GM21390 (cell line): ENCODE data around the gene EMC9.
A peak's percentile ranks its signal among the peaks of the same experiment; 100 is the strongest.

Source experiments
- ATAC-seq: cut with Tn5 transposase; IDR thresholded peaks from one replicate; pipeline ENCODE4 v1.9.1; 2021; ENCODE audit not compliant: unreplicated experiment

EMC9 gene

DNA sequence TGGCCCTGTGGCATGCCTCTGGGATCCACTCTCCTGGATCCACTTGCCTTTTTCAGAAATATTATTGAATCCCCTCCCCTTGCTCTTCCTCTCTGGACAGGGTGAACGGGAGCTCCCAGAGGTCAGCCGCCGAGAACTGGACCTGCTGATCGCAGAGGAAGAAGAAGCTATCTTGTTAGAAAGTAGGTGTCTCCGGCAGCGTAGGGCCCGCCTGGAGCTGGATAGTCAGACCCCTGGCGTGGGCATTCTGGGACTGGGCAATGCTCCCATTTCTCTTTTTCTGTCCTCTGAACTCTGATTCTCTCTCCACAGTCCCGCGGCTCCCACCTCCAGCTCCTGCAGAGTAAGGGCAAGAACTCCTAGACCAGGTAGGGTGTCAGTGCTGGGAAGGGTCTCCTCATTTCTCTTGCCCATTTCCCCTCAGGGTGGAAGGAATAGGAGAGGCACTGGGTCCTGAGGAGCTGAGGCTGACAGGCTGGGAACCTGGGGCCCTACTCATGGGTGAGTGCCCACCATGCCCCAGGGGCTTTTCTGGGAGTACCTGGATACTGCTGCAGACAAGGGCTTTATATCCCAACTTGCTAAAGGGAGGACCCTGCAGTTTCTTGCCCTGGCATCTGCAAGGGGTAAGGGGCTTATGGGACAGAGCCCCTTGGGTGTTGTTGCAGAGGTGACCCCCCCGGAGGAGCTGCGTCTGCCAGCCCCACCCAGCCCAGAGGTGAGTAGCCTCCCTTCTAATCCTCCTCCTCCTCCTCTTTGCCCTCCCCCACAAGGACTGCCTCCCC lies 35.8 kb upstream of the EMC9 start:
- no peak for ATAC-seq

GRCh38 chr14:24176599-24176998 lies 35.2 kb upstream of the EMC9 start:
- ATAC-seq, result no peak

- ATAC-seq, result no peak
These were observed 31.5 kb upstream of the EMC9 start for GRCh38 chr14:24172871-24173281.

DNA sequence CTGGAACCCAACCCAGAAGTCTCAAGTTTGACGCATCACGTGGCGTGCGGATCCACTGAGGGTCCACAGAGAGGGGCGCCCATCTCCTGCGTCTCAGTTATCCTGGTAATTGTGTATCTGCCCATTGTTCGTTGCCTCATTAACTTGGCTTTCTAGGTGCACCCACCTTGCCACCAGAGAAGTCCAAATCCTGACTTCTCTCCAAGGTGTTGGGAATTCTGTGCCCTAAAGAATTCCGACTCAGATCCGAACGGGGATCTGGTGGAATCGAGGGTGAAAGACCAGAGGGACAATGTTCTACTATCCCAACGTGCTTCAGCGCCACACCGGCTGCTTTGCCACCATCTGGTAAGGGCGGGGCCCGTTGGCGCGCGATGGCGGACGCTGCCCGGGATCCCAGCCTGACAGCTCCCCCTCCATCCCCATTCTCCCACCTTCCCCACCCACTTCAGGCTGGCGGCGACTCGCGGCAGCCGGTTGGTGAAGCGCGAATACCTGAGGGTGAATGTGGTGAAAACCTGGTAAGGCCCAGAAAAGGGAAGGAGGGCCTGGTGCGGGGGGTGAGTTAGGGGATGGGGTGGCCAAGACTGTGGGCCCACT lies 31.0 kb upstream of the EMC9 start:
- ATAC-seq, result no peak

DNA sequence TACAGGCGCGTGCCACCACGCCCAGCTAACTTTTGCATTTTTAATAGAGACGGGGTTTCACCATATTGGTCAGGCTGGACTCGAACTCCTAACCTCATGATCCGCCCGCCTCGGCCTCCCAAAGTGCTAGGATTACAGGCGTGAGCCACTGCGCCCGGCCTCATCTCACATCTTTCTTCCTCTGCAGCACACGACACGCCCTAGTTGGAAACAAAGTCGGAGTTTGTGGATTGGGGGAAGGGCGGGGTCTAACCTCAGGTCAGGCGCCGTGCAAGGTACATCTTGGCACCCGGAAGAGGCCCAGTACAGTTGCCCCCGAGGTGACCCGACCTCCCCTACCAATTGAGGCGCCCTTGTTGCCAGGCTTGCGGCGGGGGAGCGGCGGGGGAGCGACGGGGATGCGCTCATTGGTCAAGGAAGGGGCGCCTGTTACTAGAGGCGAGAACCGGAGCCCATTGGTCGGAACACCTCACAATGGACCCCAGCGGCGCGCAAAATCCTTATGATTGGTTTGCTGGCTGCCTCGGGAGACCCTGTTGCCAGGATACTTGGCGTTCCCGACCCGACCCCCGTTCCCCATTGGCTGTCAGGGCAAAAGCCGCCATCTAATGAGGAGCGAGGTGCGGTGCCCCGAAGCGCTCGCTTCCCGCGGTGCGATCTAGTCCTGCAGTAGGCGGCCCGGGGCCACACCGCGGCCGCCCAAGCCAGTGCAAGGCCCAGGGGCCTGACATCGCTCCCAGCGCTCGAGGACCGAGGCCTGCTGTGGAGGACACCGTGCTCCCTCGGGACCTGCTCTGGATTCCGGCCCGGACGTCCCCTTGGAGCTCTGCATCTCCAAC lies 30.2 kb upstream of the EMC9 start, which contains the start of gene REC8:
TSS of gene REC8 (plus strand) at position 659 of the 839 bp plus-strand sequence. CDS start 473 bp downstream, outside the sequence.
- peak; percentile 84 for ATAC-seq

- ATAC-seq, result no peak
These were observed 26.2 kb upstream of the EMC9 start for GRCh38 chr14:24167469-24168114.

DNA sequence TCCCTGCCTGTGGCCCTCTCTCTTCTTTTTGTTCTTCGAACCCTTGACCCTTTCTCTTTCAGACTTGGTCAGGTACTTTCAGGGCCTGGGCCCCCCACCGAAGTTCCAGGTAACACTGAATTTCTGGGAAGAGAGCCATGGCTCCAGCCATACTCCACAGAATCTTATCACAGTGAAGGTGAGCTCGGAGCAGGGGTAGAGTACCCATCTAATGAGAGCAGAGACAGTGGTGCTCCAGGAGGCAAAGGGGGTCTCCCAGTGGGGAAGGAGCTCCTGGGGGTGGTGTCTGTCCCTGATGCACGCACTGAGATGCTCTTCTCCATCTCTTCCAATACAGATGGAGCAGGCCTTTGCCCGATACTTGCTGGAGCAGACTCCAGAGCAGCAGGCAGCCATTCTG lies 24.4 kb upstream of the EMC9 start:
- ATAC-seq, result no peak

GRCh38 chr14:24164518-24164991 lies 23.2 kb upstream of the EMC9 start:
- ATAC-seq, result no peak

GRCh38 chr14:24162093-24162492 lies 20.7 kb upstream of the EMC9 start:
- no peak for ATAC-seq

- ATAC-seq, result peak; percentile 79
These were observed 19.7 kb upstream of the EMC9 start, which contains the start of gene IRF9 for GRCh38 chr14:24160850-24161804. TSS of gene IRF9 (plus strand) at chr14:24161265. CDS start at chr14:24162145, 880 bp downstream.

DNA sequence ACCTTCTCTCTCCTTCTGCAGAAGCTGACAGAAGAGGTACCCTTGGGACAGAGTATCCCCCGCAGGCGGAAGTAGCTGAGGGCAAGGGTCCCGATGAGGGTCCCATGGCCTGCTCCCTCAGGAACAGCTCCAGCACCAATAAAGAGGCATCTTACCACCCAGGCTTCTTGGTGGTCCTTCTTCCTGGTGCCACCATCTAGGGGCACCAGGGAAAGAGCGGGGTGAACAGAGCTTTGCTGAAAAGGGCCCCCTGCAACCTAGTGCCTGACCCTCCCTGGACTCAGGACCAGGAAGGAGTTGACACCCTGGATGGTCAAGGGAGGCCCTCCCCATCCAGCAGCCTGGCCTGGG lies 19.1 kb upstream of the EMC9 start:
- ATAC-seq, result no peak

DNA sequence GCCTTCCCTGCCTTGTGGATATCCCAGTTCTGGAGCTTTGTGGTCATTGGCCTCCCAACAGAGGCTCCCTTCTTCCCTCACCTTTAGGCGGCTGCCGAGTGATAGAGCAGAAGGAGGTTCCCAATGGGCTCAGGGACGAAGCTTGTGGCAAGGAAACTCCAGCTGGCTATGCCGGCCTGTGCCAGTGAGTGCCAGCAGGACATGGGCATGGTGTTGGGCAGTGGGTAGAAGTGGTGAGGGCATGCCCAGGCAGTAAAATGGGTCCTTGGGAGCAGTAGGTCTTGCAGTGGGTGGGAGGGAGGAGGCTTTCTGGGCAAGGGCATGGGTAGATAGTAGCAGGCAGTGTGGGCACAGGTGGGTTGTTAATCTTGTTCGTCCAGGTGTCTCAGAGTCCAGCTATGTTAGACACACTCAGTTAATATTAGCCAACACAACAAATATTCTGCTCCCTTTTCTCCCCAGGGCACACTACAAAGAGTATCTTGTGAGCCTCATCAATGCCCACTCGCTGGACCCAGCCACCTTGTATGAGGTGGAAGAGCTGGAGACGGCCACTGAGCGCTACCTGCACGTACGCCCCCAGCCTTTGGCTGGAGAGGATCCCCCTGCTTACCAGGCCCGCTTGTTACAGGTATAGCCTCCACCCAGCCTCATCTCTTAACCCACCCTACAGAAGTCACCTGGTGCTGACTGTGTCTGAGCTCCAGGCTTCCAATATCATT lies 18.5 kb upstream of the EMC9 start:
- ATAC-seq, result no peak

DNA sequence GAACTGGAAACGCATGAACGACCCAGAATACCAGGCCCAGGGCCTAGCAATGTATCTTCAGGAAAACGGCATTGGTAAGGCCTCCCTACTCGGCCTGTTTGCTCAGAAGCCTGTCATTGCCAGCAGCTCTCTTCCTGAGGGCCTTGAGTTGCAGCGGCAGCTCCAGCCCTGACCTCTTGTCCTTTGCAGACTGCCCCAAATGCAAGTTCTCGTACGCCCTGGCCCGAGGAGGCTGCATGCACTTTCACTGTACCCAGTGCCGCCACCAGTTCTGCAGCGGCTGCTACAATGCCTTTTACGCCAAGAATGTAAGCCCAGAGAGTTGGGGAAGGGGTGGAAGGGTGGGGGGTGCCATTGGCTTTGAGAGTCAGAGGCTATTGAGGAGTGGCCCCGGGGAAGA lies 15.9 kb upstream of the EMC9 start:
- no peak for ATAC-seq

DNA sequence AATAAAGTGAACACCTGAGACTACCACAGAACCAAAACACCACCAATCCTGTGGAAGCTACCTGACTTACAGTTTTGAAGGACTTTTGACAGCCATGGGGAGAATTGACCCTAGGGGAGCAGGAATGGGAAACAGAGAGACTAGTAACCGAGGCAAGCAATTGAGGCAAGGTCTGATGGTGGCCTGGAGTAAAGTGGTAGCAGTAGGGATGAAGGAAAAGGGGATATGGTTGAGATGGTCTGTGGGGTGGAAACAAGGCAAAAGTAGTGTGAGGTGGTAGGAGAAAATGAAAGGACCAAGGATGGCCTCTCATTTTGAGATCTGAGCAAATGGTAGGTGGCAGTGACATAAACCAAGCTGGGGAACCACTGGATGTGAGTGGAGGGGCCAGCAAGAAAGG lies 15.4 kb upstream of the EMC9 start:
- no peak for ATAC-seq

- no peak for ATAC-seq
These were observed 13.7 kb upstream of the EMC9 start for GRCh38 chr14:24155100-24155499.

- ATAC-seq, result no peak
These were observed 10.2 kb upstream of the EMC9 start for GRCh38 chr14:24151404-24152080.

GRCh38 chr14:24150993-24151392 lies 9.6 kb upstream of the EMC9 start:
- no peak for ATAC-seq

DNA sequence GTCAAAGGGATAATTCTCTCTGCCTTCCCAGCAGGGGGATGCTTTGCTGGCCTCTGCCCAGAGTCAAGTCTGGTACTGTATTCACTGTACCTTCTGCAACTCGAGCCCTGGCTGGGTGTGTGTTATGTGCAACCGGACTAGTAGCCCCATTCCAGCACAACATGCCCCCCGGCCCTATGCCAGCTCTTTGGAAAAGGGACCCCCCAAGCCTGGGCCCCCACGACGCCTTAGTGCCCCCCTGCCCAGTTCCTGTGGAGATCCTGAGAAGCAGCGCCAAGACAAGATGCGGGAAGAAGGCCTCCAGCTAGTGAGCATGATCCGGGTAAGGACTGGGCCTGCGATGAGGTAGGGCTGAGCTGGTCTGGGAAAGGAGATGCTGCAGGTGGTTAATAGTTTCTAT lies 9.2 kb upstream of the EMC9 start:
- ATAC-seq, result no peak

- ATAC-seq, result no peak
These were observed 8.7 kb upstream of the EMC9 start for GRCh38 chr14:24150061-24150460.
